Ovary (tissue), 1 donor: ENCODE data around the gene TF.

Experiments
- EP300 ChIP-seq: sonication (generic); formaldehyde crosslinking; IDR thresholded peaks from one replicate; pipeline ENCODE4 v1.6.1; 2017; ENCODE audit warnings: antibody characterized with exemption
- POLR2A ChIP-seq: fragments of 450-650 bp; IDR thresholded peaks from one replicate; pipeline ENCODE4 v1.6.1; 2017; ENCODE audit warnings: antibody characterized with exemption, mild to moderate bottlenecking, moderate library complexity

DNA sequence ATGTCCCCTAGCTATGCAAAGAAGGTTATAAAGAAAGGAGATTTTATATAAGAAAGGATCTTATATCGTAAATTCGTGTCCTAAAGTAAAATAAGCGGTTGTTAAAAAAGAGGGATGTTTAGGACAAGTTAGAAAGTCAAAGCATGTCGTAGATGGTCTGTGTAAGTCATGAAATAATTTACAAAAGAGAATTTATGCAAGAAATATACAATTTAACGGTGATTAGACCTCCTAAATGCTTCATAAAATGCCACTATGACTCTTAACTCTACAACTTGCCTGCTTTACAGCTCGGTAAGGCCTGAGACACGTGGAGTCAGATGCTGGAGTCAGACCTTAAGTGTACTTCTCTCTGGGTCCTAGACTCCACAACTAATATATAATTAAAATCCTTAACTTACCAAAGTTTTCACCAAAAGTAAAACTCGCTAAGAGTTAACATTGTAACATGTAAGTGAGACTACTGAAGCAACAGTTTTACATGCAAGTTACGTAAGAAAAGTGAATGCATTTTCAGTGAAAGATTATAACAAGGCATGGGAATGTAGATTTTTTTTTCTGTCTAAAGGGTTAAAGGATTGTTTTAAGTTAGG, 46.1 kb downstream of the TF start:
- TF ChIP-seq EP300 (no peak), POLR2A (no peak)
